ENCODE results near the gene ZP1.

- TF ChIP-seq CTCF (conservative IDR thresholded peaks at IDR 0.05; ENCODE audit: low read length) (no peak), EZH2phosphoT487 (IDR thresholded peaks at IDR 0.05; ENCODE audit: borderline replicate concordance) (no peak)
Observed at GRCh38 chr11:60913793-60914632, 46.7 kb downstream of the ZP1 start, which contains the start of gene TMEM109.
